Suprapubic skin (tissue), 4 donors: Measurements from ENCODE around the gene HIVEP3.

Experiments
- POLR2A ChIP-seq, 2 donors: fragments of 450-650 bp; IDR thresholded peaks; one replicate each; pipeline ENCODE4 v1.6.1; 2017; ENCODE audit warnings: antibody characterized with exemption in 2 of 2, mild to moderate bottlenecking in 2 of 2, moderate library complexity in 2 of 2
- POLR2AphosphoS5 ChIP-seq, 3 donors: sonication (generic); formaldehyde crosslinking; IDR thresholded peaks; one replicate each; pipeline ENCODE4 v1.6.1; 2017; ENCODE audit warnings: antibody characterized with exemption in 3 of 3
- TF ChIP-seq, protein P1 (sequence below), 2 donors: fragments of 200-600 bp in 1 of 2; fragments of 450-650 bp in 1 of 2; sonication (generic) in 1 of 2; IDR thresholded peaks; one replicate each; pipeline ENCODE4 v1.5.1; 2016 to 2019; ENCODE audit warnings: antibody characterized with exemption in 2 of 2, mild to moderate bottlenecking in 1 of 2, moderate library complexity in 1 of 2

DNA sequence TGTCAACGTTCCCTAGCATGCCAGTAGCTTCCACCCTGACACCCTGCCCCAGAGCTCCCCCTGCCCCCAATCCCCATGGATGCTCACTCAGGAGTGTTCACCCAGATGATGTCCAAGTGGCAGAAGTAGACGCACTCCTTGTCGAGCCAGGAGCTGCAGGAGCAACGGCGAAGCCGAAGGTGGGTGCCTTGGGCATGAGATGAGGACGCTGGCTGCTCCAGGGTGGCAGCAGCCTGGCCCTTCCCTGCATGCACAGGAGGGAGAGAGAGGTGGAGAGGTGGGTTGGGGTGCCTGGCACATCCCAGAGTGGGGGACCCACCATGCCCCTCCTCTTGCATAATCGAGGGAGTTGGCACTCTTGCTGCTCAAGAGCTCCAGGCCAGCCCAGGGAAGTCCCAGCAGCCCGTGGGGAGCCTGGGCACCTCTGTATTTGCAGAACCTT, 434.7 kb downstream of the HIVEP3 start:
- TF ChIP-seq, protein P1, sequence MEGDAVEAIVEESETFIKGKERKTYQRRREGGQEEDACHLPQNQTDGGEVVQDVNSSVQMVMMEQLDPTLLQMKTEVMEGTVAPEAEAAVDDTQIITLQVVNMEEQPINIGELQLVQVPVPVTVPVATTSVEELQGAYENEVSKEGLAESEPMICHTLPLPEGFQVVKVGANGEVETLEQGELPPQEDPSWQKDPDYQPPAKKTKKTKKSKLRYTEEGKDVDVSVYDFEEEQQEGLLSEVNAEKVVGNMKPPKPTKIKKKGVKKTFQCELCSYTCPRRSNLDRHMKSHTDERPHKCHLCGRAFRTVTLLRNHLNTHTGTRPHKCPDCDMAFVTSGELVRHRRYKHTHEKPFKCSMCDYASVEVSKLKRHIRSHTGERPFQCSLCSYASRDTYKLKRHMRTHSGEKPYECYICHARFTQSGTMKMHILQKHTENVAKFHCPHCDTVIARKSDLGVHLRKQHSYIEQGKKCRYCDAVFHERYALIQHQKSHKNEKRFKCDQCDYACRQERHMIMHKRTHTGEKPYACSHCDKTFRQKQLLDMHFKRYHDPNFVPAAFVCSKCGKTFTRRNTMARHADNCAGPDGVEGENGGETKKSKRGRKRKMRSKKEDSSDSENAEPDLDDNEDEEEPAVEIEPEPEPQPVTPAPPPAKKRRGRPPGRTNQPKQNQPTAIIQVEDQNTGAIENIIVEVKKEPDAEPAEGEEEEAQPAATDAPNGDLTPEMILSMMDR (IDR thresholded peaks at IDR 0.05), result no peak
- no peak for TF ChIP-seq POLR2AphosphoS5 (IDR thresholded peaks at IDR 0.05)
- TF ChIP-seq POLR2A (IDR thresholded peaks at IDR 0.05), result no peak
